Keratinocyte (primary cell): ENCODE measurements around the gene HADHB. TPM values are rescaled to one million over a fixed set of nuclear protein-coding genes. Genes with fewer than 3 reads are reported as not detected.
"Not testable (repeated sequence)": the region's sequence is repeated elsewhere in the genome, so short reads cannot be mapped to it uniquely, and the experiment has no call there.

Experiments
- DNase-seq: peaks from one replicate; pipeline ENCODE4 v3.0.0-alpha.2; 2011; ENCODE audit warnings: low read depth, missing footprints, low spot score
- FAIRE-seq: peaks from 2 replicates; lab custom pipeline; 2011; peaks lifted over from hg19 to GRCh38; lab: Jason Lieb, UNC
- H2AFZ ChIP-seq: 2 replicates; pipeline ENCODE4 v1.6.0; 2012; ENCODE audit warnings: low read length, control low read depth, inconsistent platforms; ENCODE audit not compliant: control insufficient read depth
- H3K27ac ChIP-seq: 2 replicates; pipeline ENCODE4 v1.5.1; 2011; ENCODE audit warnings: low read length; ENCODE audit not compliant: control insufficient read depth, insufficient read depth
- H3K27me3 ChIP-seq: 3 replicates; pipeline ENCODE4 v1.6.0; 2011; ENCODE audit warnings: low read length; ENCODE audit not compliant: control insufficient read depth, insufficient read depth; ENCODE audit errors: extremely low read depth
- H3K36me3 ChIP-seq, 2 experiments: 2 replicates in 1 of 2; 3 replicates in 1 of 2; pipeline ENCODE4 v1.5.1; 2011; ENCODE audit warnings: low read length in 2 of 2, mild to moderate bottlenecking in 1 of 2; ENCODE audit not compliant: control insufficient read depth in 2 of 2, insufficient read depth in 2 of 2; ENCODE audit errors: extremely low read depth in 1 of 2
- H3K4me1 ChIP-seq: 3 replicates; pipeline ENCODE4 v1.5.1; 2011; ENCODE audit warnings: low read length; ENCODE audit not compliant: control insufficient read depth, insufficient read depth; ENCODE audit errors: extremely low read depth
- H3K4me2 ChIP-seq: 3 replicates; pipeline ENCODE4 v1.6.0; 2011; ENCODE audit warnings: low read depth, low read length; ENCODE audit not compliant: control insufficient read depth, insufficient read depth; ENCODE audit errors: extremely low read depth
- H3K4me3 ChIP-seq, 3 experiments: fragments of 200-600 bp in 1 of 3; sonication (generic) in 1 of 3; 2 replicates in 2 of 3; 3 replicates in 1 of 3; pipeline ENCODE4 v1.5.1; 2011 to 2016; ENCODE audit warnings: low read length in 3 of 3, mild to moderate bottlenecking in 3 of 3, control low read depth in 2 of 3, inconsistent platforms in 1 of 3, low read depth in 1 of 3, mixed read lengths in 1 of 3, mixed run types in 1 of 3, moderate library complexity in 1 of 3; ENCODE audit not compliant: control insufficient read depth in 2 of 3, insufficient read depth in 2 of 3; ENCODE audit errors: extremely low read depth in 1 of 3
- H3K79me2 ChIP-seq: 2 replicates; pipeline ENCODE4 v1.6.0; 2012; ENCODE audit warnings: low read length; ENCODE audit not compliant: control insufficient read depth, insufficient read depth
- H3K9ac ChIP-seq: 3 replicates; pipeline ENCODE4 v1.6.0; 2011; ENCODE audit warnings: low read length; ENCODE audit not compliant: control insufficient read depth, insufficient read depth; ENCODE audit errors: extremely low read depth
- H3K9me1 ChIP-seq: 3 replicates; pipeline ENCODE4 v1.6.0; 2011; ENCODE audit warnings: low read length; ENCODE audit not compliant: control insufficient read depth, insufficient read depth; ENCODE audit errors: extremely low read depth
- H3K9me3 ChIP-seq: 2 replicates; pipeline ENCODE4 v1.5.1; 2012; ENCODE audit warnings: low read depth, low read length; ENCODE audit not compliant: control insufficient read depth
- H4K20me1 ChIP-seq: 3 replicates; pipeline ENCODE4 v1.6.0; 2011; ENCODE audit warnings: low read length; ENCODE audit not compliant: control insufficient read depth, insufficient read depth; ENCODE audit errors: extremely low read depth
- CTCF ChIP-seq, 3 experiments: IDR thresholded peaks in 1 of 3; conservative IDR thresholded peaks in 1 of 3; optimal IDR thresholded peaks in 1 of 3; 2 replicates in 2 of 3; 3 replicates in 1 of 3; pipeline versions ENCODE3 to v1.5.1; 2011; ENCODE audit warnings: low read length in 3 of 3, mild to moderate bottlenecking in 3 of 3, moderate library complexity in 2 of 3, control low read depth in 1 of 3, inconsistent platforms in 1 of 3; ENCODE audit not compliant: insufficient read depth in 2 of 3; ENCODE audit errors: extremely low read depth in 1 of 3
- EZH2 ChIP-seq: IDR thresholded peaks from one replicate; pipeline ENCODE4 v1.6.1; 2012; ENCODE audit warnings: inconsistent platforms, mild to moderate bottlenecking, low read length, moderate library complexity
- dilution Hi-C: fragments of 300-500 bp; cut with MboI; formaldehyde crosslinking; loops from one replicate; pipeline ENCODE4 v1.7.0; 2020; ENCODE audit warnings: low sequenced_read_pairs; ENCODE audit not compliant: extremely low pct_ligation_motif_present
- polyA plus RNA-seq, 5 experiments: library from polyadenylated mRNA; depleted of rRNA in 3 of 5; stranded (reverse) in 3 of 5; stranded (forward) in 1 of 5; unstranded in 1 of 5; fragments of >200 nt; gene quantifications; 1 replicate in 1 of 5; 2 replicates in 3 of 5; 3 replicates in 1 of 5; pipeline versions ENCODE4 v1.2.1 to v1.2.3, GENCODE V29; 2011 to 2012; ENCODE audit warnings: missing spikeins in 2 of 5, low read depth in 1 of 5, low replicate concordance in 1 of 5

HADHB gene
- polyA plus RNA-seq, 1 donor (not counting 4 experiments of a cell fraction or from before 2014, with no cell fraction given), result 109 TPM

- dilution Hi-C loops, result no loop called here
- no peak overlapping the region for H3K4me3 ChIP-seq
- H2AFZ ChIP-seq, result no peak overlapping the region
- no peak overlapping the region for H3K27ac ChIP-seq
- H3K79me2 ChIP-seq, result no peaks in the 10 kb centered on the region
- DNase-seq (no peak), FAIRE-seq (peak; percentile 92)
- no peaks in the 10 kb centered on the region for H4K20me1 ChIP-seq
- peak overlapping the region; percentile 41 for H3K4me2 ChIP-seq
- H3K9ac ChIP-seq, result no peak overlapping the region
- no peaks in the 10 kb centered on the region for H3K9me1 ChIP-seq
- TF ChIP-seq EZH2 (no peak), CTCF (optimal IDR thresholded peaks at IDR 0.05 in 1 of 3, IDR thresholded peaks at IDR 0.05 in 1 of 3, conservative IDR thresholded peaks at IDR 0.05 in 1 of 3; ENCODE audit: extremely low read depth in 1 of 3, insufficient read depth in 2 of 3, low read length in 3 of 3) (peak; percentile 86 to 96 (median 94))
- no peaks in the 10 kb centered on the region for H3K36me3 ChIP-seq
- H3K9me3 ChIP-seq, result no peaks in the 10 kb centered on the region
- H3K27me3 ChIP-seq, result no peaks in the 10 kb centered on the region
- peaks cover 3% of the 10 kb centered on the region for H3K4me1 ChIP-seq
Measured at GRCh38 chr2:26330114-26330549, 85.4 kb downstream of the HADHB start.

GRCh38 chr2:26330604-26331003 lies 85.9 kb downstream of the HADHB start:
- peaks cover 3% of the 10 kb centered on the region for H3K4me1 ChIP-seq
- TF ChIP-seq EZH2 (no peak), CTCF (optimal IDR thresholded peaks at IDR 0.05 in 1 of 3, IDR thresholded peaks at IDR 0.05 in 1 of 3, conservative IDR thresholded peaks at IDR 0.05 in 1 of 3; ENCODE audit: extremely low read depth in 1 of 3, insufficient read depth in 2 of 3, low read length in 3 of 3) (no peak)
- H3K4me2 ChIP-seq, result no peak overlapping the region
- no peaks in the 10 kb centered on the region for H3K9me3 ChIP-seq
- H4K20me1 ChIP-seq, result no peaks in the 10 kb centered on the region
- no peak overlapping the region for H3K4me3 ChIP-seq
- H3K79me2 ChIP-seq, result no peaks in the 10 kb centered on the region
- dilution Hi-C loops, result no loop called here
- H3K9me1 ChIP-seq, result no peaks in the 10 kb centered on the region
- DNase-seq (no peak), FAIRE-seq (no peak)
- no peak overlapping the region for H3K27ac ChIP-seq
- H3K9ac ChIP-seq, result no peak overlapping the region
- H2AFZ ChIP-seq, result no peak overlapping the region
- H3K36me3 ChIP-seq, result no peaks in the 10 kb centered on the region
- H3K27me3 ChIP-seq, result no peaks in the 10 kb centered on the region

GRCh38 chr2:26331321-26331720 lies 86.6 kb downstream of the HADHB start:
- FAIRE-seq, DNase-seq, H3K4me2 ChIP-seq: not testable (repeated sequence)

More at GRCh38 chr2:26331321-26331720, 86.6 kb downstream of the HADHB start:
- H3K4me1 ChIP-seq, H3K27ac ChIP-seq, H3K4me3 ChIP-seq, H3K36me3 ChIP-seq, H4K20me1 ChIP-seq, H3K79me2 ChIP-seq, H3K9ac ChIP-seq, H2AFZ ChIP-seq, H3K9me1 ChIP-seq, dilution Hi-C loops, H3K27me3 ChIP-seq, H3K9me3 ChIP-seq: not testable (repeated sequence)
